Heart left ventricle (tissue), 16 donors: ENCODE measurements around the gene CD160. TPM values are rescaled to one million over a fixed set of nuclear protein-coding genes. Genes with fewer than 3 reads are reported as not detected.

Experiments
- ATAC-seq, 4 donors: fragments of 200-7000 bp; cut with Tn5 transposase; one replicate each; pipeline ENCODE4 v1.9.1; 2020 to 2022; ENCODE audit warnings: moderate library complexity in 4 of 4, mild to moderate bottlenecking in 3 of 4, moderate number of reproducible peaks in 1 of 4
- DNase-seq, 5 donors: peaks; one replicate each; pipeline ENCODE4 v3.0.0-alpha.2; 2020
- H3K27ac ChIP-seq, 12 donors: fragments of 200-600 bp; sonication (generic) in 4 of 12; one replicate each; pipeline versions ENCODE4 v1.5.0 to v1.8.0; 2016 to 2022; ENCODE audit warnings: mild to moderate bottlenecking in 2 of 12
- H3K27me3 ChIP-seq, 9 donors: fragments of 200-600 bp; sonication (generic) in 2 of 9; one replicate each; pipeline versions ENCODE4 v1.5.1 to v1.8.0; 2016 to 2022; ENCODE audit warnings: mild to moderate bottlenecking in 3 of 9
- H3K36me3 ChIP-seq, 9 donors: fragments of 200-600 bp; sonication (generic) in 2 of 9; one replicate each; pipeline versions ENCODE4 v1.5.0 to v1.8.0; 2018 to 2022; ENCODE audit warnings: mild to moderate bottlenecking in 2 of 9
- H3K4me1 ChIP-seq, 12 donors: fragments of 200-600 bp; sonication (generic) in 4 of 12; one replicate each; pipeline versions ENCODE4 v1.5.0 to v1.8.0; 2016 to 2022; ENCODE audit warnings: mild to moderate bottlenecking in 3 of 12
- H3K4me3 ChIP-seq, 12 donors: fragments of 200-600 bp; sonication (generic) in 4 of 12; one replicate each; pipeline versions ENCODE4 v1.5.0 to v1.8.0; 2017 to 2022; ENCODE audit warnings: mild to moderate bottlenecking in 9 of 12, moderate library complexity in 4 of 12
- H3K9me3 ChIP-seq, 12 donors: fragments of 200-600 bp; sonication (generic) in 4 of 12; one replicate each; pipeline versions ENCODE4 v1.5.0 to v1.8.0; 2016 to 2022; ENCODE audit warnings: mild to moderate bottlenecking in 1 of 12
- CTCF ChIP-seq, 12 donors: fragments of 200-600 bp; sonication (generic) in 4 of 12; IDR thresholded peaks; one replicate each; pipeline versions ENCODE4 v1.5.0 to v1.8.0; 2018 to 2022; ENCODE audit warnings: antibody characterized with exemption in 12 of 12, mild to moderate bottlenecking in 5 of 12
- POLR2A ChIP-seq, 2 donors: fragments of 450-650 bp; IDR thresholded peaks; one replicate each; pipeline ENCODE4 v1.6.1; 2017; ENCODE audit warnings: antibody characterized with exemption in 2 of 2, mild to moderate bottlenecking in 2 of 2, moderate library complexity in 2 of 2
- WGBS, 4 donors: extraction: QIAGEN DNeasy Blood & Tissue Kit in 2 of 4; methylation state at CpG; one replicate each; pipeline versions ENCODE4 v1.1.5 to v1.1.7; 2013 to 2018; 5-methylcytosine and 5-hydroxymethylcytosine counted together
- intact Hi-C, 10 donors: fragments of 100-400 bp; cut with DNase I; formaldehyde crosslinking; loops; one replicate each; pipeline versions ENCODE4 v1.11.1 to v1.14.2; 2022
- polyA plus RNA-seq, 2 donors: library from polyadenylated mRNA; stranded (reverse); fragments of 200-250 nt; gene quantifications; one replicate each; pipeline ENCODE4 v1.2.3, GENCODE V29; 2013
- total RNA-seq, 9 donors: library from RNA; depleted of rRNA in 2 of 9; stranded (reverse); fragments of >200 nt in 2 of 9; fragmentation: NEBNext Ultra II Directional in 3 of 9; extraction: Animal tissue kit (Norgen Biotek cat#: 25700) in 3 of 9; gene quantifications; one replicate each; pipeline versions ENCODE4 v1.1.0 to v1.2.4, GENCODE V29; 2016 to 2023
- donor health status: ischemic (EF 13 %, LVEDD 7.1; RV severe dilation, severe dysfunction).
- donor health status: healthy with polysubstance abuse.
- donor health status: DM: no; HTN: yes; CAD: no.
- donor health status: DM: no; HTN: no; CAD: no.
- donor health status: ischemic (EF 25% LVEDD 6.9; RV normal size, moderate dysfunction).
- donor health status: ischemic (EF 25% LVEDD 5.7; RV mildly dilated, moderate dysfunction).
- donor health status: healthy.
- donor health status: DM: yes; HTN: yes; CAD: no.
- donor health status: ischemic (EF 35%, LVEDD 5.7; RV mildly dilated, moderate dysfunction).
- donor health status: nonischemic (EF 11% LVEDD 7.7; RV severe dilation, severe dysfunction).
- donor health status: DM: yes; HTN: yes; CAD: no.
- donor health status: PGD.
- donor health status: ischemic (EF 29% LVEDD 5.4; RV normal size, mild dysfunction).
- donor health status: nonischemic (EF 23%, LVEDD 6.1; RV moderate dilation, normal function).

CD160 gene
- total and polyA plus RNA-seq, 11 donors = 0.64 to 0.79 TPM; not detected in 9

GRCh38 chr1:145707183-145707867 is 12.0 kb upstream of the CD160 start, which contains the start of gene PDZK1:
PDZK1 (minus strand) TSS chr1:145707368; CDS start chr1:145688021, 19,347 bp downstream.
- ATAC-seq = no peak
- DNase-seq = no peak
- 58 to 79% (median 75%) methylated on average over 9 of the region's 9 CpGs for WGBS, 4 donors

GRCh38 chr1:145708063-145708462 is 11.2 kb upstream of the CD160 start:
- H3K4me3 ChIP-seq = no peak overlapping the region
- ATAC-seq = no peak
- no peaks in the 10 kb centered on the region for H3K27me3 ChIP-seq
- no peak for DNase-seq
- no peaks in the 10 kb centered on the region for H3K9me3 ChIP-seq
- TF ChIP-seq CTCF (IDR thresholded peaks at IDR 0.05) = no peak
- TF ChIP-seq POLR2A (IDR thresholded peaks at IDR 0.05) = no peak
- peaks cover 0 to 4% (median 0%) of the 10 kb centered on the region in 12 donors for H3K4me1 ChIP-seq
- intact Hi-C loops = no loop called here
- H3K36me3 ChIP-seq = no peaks in the 10 kb centered on the region
- no peak overlapping the region for H3K27ac ChIP-seq
- WGBS, 4 donors = 48 to 68% (median 63%) methylated on average over 7 of the region's 7 CpGs

More at GRCh38 chr1:145707183-145707867, 12.0 kb upstream of the CD160 start, which contains the start of gene PDZK1:
- Histone ChIP-seq H3K36me3 (no peaks in the 10 kb centered on the region), H3K9me3 (no peaks in the 10 kb centered on the region), H3K27ac (no peak within 1 kb of the TSS), H3K4me1 (peaks cover 0 to 4% (median 0%) of the 10 kb centered on the region in 12 donors), H3K27me3 (no peaks in the 10 kb centered on the region), H3K4me3 (no peak within 1 kb of the TSS)
- TF ChIP-seq POLR2A (IDR thresholded peaks at IDR 0.05) = no peak
- no peak for TF ChIP-seq CTCF (IDR thresholded peaks at IDR 0.05)
- intact Hi-C loops = no loop called here

GRCh38 chr1:145710291-145711027 is 8.8 kb upstream of the CD160 start:
- Histone ChIP-seq H3K27me3 (no peaks in the 10 kb centered on the region), H3K9me3 (no peaks in the 10 kb centered on the region), H3K36me3 (no peaks in the 10 kb centered on the region), H3K27ac (no peak overlapping the region), H3K4me3 (no peak overlapping the region), H3K4me1 (peaks cover 0 to 9% (median 0%) of the 10 kb centered on the region in 12 donors)
- WGBS, 4 donors = 83 to 90% (median 85%) methylated on average over 4 of the region's 4 CpGs
- no peak for ATAC-seq
- DNase-seq = no peak
- TF ChIP-seq POLR2A (IDR thresholded peaks at IDR 0.05) (no peak), CTCF (IDR thresholded peaks at IDR 0.05) (no peak)
- intact Hi-C loops = no loop called here

GRCh38 chr1:145711213-145711651 is 8.1 kb upstream of the CD160 start:
- Histone ChIP-seq H3K27me3 (no peaks in the 10 kb centered on the region), H3K4me3 (no peak overlapping the region), H3K36me3 (no peaks in the 10 kb centered on the region), H3K9me3 (no peaks in the 10 kb centered on the region), H3K4me1 (peaks cover 0 to 9% (median 0%) of the 10 kb centered on the region in 12 donors), H3K27ac (no peak overlapping the region)
- ATAC-seq (no peak), DNase-seq (no peak)
- 60 to 65% (median 60%) methylated on average over 3 of the region's 3 CpGs for WGBS, 4 donors
- intact Hi-C loops = no loop called here
- TF ChIP-seq POLR2A (IDR thresholded peaks at IDR 0.05) (no peak), CTCF (IDR thresholded peaks at IDR 0.05) (no peak)
